DND-41 (cell line): Measurements from ENCODE around the gene AGA.

Source experiments
- EZH2 ChIP-seq: IDR thresholded peaks from 3 replicates; pipeline ENCODE4 v1.6.1; 2012; ENCODE audit warnings: borderline replicate concordance, low read depth, mild to moderate bottlenecking, moderate library complexity, low read length, inconsistent platforms; ENCODE audit not compliant: severe bottlenecking
- TF ChIP-seq, protein P1 (sequence below): IDR thresholded peaks from 2 replicates; pipeline ENCODE4 v1.5.1; 2012; ENCODE audit warnings: borderline replicate concordance, low read length, moderate library complexity, mild to moderate bottlenecking; ENCODE audit not compliant: poor library complexity, severe bottlenecking; ENCODE audit errors: extremely low read depth

GRCh38 chr4:177405508-177405907 lies 36.7 kb downstream of the AGA start:
- TF ChIP-seq, protein P1, sequence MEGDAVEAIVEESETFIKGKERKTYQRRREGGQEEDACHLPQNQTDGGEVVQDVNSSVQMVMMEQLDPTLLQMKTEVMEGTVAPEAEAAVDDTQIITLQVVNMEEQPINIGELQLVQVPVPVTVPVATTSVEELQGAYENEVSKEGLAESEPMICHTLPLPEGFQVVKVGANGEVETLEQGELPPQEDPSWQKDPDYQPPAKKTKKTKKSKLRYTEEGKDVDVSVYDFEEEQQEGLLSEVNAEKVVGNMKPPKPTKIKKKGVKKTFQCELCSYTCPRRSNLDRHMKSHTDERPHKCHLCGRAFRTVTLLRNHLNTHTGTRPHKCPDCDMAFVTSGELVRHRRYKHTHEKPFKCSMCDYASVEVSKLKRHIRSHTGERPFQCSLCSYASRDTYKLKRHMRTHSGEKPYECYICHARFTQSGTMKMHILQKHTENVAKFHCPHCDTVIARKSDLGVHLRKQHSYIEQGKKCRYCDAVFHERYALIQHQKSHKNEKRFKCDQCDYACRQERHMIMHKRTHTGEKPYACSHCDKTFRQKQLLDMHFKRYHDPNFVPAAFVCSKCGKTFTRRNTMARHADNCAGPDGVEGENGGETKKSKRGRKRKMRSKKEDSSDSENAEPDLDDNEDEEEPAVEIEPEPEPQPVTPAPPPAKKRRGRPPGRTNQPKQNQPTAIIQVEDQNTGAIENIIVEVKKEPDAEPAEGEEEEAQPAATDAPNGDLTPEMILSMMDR: no peak
- TF ChIP-seq EZH2: no peak
